GM12878 (cell line): ENCODE data around the gene ZBTB6. TPM values are rescaled to one million over a fixed set of nuclear protein-coding genes. Genes with fewer than 3 reads are reported as not detected.

Source experiments
- IRF5 ChIP-seq: fragments of 450-650 bp; IDR thresholded peaks from 2 replicates; pipeline ENCODE4 v1.6.1; 2017; ENCODE audit warnings: borderline replicate concordance
- REST ChIP-seq: IDR thresholded peaks from 2 replicates; pipeline ENCODE4 v1.6.1; 2012; ENCODE audit warnings: mild to moderate bottlenecking, low read depth, low read length
- polyA plus RNA-seq, 11 experiments: library from polyadenylated mRNA; depleted of rRNA in 4 of 11; unstranded in 6 of 11; stranded (reverse) in 5 of 11; fragments of >200 nt; fragmentation: Nextera tagmentation in 4 of 11; fragmentation: Illumina TruSeq in 1 of 11; extraction: Ambion mirVana in 4 of 11; extraction: Trizol in 1 of 11; gene quantifications; 1 replicate in 1 of 11; 2 replicates in 10 of 11; pipeline versions ENCODE4 v1.2.1 to v1.2.3, GENCODE V29; 2011 to 2016; ENCODE audit warnings: inconsistent platforms in 2 of 11, missing spikeins in 2 of 11, low read depth in 1 of 11
- total RNA-seq, 4 experiments: library from RNA; depleted of rRNA in 3 of 4; stranded (reverse); fragments of >200 nt in 3 of 4; fragmentation: Illumina TruSeq in 1 of 4; extraction: Trizol in 1 of 4; gene quantifications; 2 replicates each; pipeline versions ENCODE4 v1.2.1 to v1.2.3, GENCODE V29; 2013 to 2021

ZBTB6 gene
- total and polyA plus RNA-seq, 10 of the 15 experiments (the other 5 are each of a cell fraction or from before 2014, with no cell fraction given), result 1.7 to 11.5 (median 7.0) TPM

GRCh38 chr9:122941582-122942234 lies 28.6 kb upstream of the ZBTB6 start (continued):
- peak; percentile 64; the same call in 1 of the 2 replicates for TF ChIP-seq REST
- no peak for TF ChIP-seq IRF5
